Testis (tissue), 3 donors: Measurements from ENCODE around the gene BAG5. TPM values are rescaled to one million over a fixed set of nuclear protein-coding genes. Genes with fewer than 3 reads are reported as not detected.

Source experiments
- DNase-seq: peaks from one replicate; pipeline ENCODE4 v3.0.0-alpha.2; 2019
- H3K27ac ChIP-seq, 2 donors: fragments of 200-600 bp; sonication (generic); one replicate each; pipeline ENCODE4 v1.5.1; 2019
- H3K27me3 ChIP-seq: fragments of 200-600 bp; sonication (generic); one replicate; pipeline ENCODE4 v1.5.1; 2019
- H3K36me3 ChIP-seq: fragments of 200-600 bp; sonication (generic); one replicate; pipeline ENCODE4 v1.5.1; 2017; ENCODE audit warnings: low read depth; ENCODE audit errors: missing control alignments
- H3K4me1 ChIP-seq: fragments of 200-600 bp; sonication (generic); one replicate; pipeline ENCODE4 v1.5.1; 2019
- H3K4me3 ChIP-seq, 2 donors: fragments of 200-600 bp; sonication (generic); one replicate each; pipeline ENCODE4 v1.5.1; 2017 to 2019
- H3K9me3 ChIP-seq: fragments of 200-600 bp; sonication (generic); one replicate; pipeline ENCODE4 v1.5.1; 2017
- POLR2A ChIP-seq: fragments of 450-650 bp; IDR thresholded peaks from one replicate; pipeline ENCODE4 v1.6.1; 2017; ENCODE audit warnings: antibody characterized with exemption, mild to moderate bottlenecking, moderate library complexity
- WGBS, 2 donors: methylation state at CpG; one replicate each; pipeline ENCODE4 v1.1.5; 2018; 5-methylcytosine and 5-hydroxymethylcytosine counted together
- intact Hi-C: fragments of 100-400 bp; cut with DNase I; formaldehyde crosslinking; loops from one replicate; pipeline ENCODE4 v1.15.1; 2023; ENCODE audit warnings: low total_unique reads
- polyA plus RNA-seq: library from polyadenylated mRNA; stranded (reverse); fragments of 350-450 nt; fragmentation: Illumina TruSeq; extraction: RNeasy Lipid Tissue Mini Kit (QIAGEN cat#74804); gene quantifications from one replicate; pipeline ENCODE4 v1.2.3, GENCODE V29; 2014; ENCODE audit warnings: low read depth, low replicate concordance; ENCODE audit not compliant: insufficient read depth
- total RNA-seq, 2 donors: library from RNA; depleted of rRNA; stranded (reverse); fragments of >200 nt; gene quantifications; one replicate each; pipeline ENCODE4 v1.2.3, GENCODE V29; 2016
- TF ChIP-seq, protein P1 (sequence below), 3 experiments: fragments of 450-650 bp in 2 of 3; fragments of 200-600 bp in 1 of 3; sonication (generic) in 1 of 3; IDR thresholded peaks; one replicate each; pipeline ENCODE4 v1.5.1; 2016 to 2019; ENCODE audit warnings: antibody characterized with exemption in 3 of 3, mild to moderate bottlenecking in 2 of 3, moderate library complexity in 1 of 3

BAG5 gene
- total and polyA plus RNA-seq, 3 donors from 2014 or later: 63.4 to 202 (median 124) TPM

DNA sequence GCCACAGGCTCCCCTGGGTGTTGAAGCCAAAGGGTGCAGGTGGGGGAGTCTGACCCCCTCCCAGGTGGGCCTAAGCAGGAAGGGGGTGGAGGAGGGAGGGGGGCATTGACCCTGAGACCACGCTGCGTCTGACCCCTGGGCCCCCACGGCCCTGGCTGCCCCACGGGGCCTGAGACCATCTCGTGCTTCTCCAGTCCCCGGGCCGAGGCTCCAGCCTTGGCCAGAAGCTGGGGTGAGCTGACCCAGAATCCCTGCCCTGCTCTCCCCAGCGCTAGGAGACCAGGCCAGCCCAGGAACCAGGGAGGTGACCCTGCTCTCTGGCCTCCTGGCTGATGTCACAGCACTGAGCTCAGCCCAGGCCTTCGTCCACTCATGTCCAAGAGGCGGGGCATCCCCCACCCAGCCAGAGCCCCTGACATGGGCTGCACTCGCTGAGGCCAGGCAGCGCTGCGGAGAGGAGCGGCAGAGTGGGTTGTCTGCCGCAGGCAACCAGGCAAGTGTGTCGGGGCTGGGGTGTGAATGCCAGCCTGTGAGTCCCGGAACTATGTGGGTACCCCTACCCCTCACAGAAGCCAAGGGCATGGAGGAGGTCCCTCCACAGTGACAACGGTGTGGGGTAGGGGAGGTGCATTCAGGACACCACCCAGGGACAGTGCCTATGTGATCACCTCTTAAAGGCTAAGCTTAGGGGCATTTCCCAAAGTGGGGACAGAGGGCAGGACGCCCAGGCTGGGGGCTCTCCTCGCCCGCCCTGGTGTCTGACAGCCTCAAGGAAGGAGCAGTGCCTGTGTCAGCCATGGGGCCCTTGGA is 27.2 kb downstream of the BAG5 start:
- Histone ChIP-seq H3K4me3 (no peak overlapping the region), H3K27me3 (no peaks in the 10 kb centered on the region), H3K4me1 (peaks cover 63% of the 10 kb centered on the region), H3K36me3 (no peaks in the 10 kb centered on the region), H3K27ac (peak overlapping the region; percentile 44 to 77), H3K9me3 (no peaks in the 10 kb centered on the region)
- intact Hi-C loops: no loop called here
- TF ChIP-seq, protein P1, sequence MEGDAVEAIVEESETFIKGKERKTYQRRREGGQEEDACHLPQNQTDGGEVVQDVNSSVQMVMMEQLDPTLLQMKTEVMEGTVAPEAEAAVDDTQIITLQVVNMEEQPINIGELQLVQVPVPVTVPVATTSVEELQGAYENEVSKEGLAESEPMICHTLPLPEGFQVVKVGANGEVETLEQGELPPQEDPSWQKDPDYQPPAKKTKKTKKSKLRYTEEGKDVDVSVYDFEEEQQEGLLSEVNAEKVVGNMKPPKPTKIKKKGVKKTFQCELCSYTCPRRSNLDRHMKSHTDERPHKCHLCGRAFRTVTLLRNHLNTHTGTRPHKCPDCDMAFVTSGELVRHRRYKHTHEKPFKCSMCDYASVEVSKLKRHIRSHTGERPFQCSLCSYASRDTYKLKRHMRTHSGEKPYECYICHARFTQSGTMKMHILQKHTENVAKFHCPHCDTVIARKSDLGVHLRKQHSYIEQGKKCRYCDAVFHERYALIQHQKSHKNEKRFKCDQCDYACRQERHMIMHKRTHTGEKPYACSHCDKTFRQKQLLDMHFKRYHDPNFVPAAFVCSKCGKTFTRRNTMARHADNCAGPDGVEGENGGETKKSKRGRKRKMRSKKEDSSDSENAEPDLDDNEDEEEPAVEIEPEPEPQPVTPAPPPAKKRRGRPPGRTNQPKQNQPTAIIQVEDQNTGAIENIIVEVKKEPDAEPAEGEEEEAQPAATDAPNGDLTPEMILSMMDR (IDR thresholded peaks at IDR 0.05): no peak
- TF ChIP-seq POLR2A: no peak
- DNase-seq: peak; percentile 81
- WGBS, 2 donors: 53 to 63% methylated on average over 2 to 19 of the region's 21 CpGs

DNA sequence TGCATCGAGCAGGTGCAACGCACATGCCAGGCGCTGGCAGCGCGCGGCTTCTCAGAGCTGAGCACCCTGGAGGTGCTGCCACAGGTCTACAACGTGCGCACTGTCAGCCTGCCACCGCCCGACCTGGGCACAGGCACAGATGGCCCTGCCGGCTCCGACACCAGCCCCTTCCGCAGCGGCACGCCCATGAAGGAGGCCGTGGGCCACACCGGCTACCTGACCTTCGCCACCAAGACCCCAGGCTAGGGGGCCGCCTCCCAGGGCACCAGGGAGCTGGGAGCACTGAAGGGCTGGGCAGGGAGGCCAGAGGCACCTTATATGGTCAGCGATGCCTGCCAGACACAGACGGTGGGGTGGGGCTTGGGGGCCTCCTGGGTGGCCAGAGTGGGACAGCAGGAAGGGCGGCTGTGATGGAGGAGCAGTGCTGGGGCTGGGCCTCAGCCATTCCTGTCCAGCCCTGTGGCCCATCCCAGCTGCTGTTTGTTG is 27.8 kb downstream of the BAG5 start:
- peak; percentile 76 for DNase-seq
- intact Hi-C loops: no loop called here
- H3K27me3 ChIP-seq: no peaks in the 10 kb centered on the region
- 81 to 100% methylated on average over 1 to 22 of the region's 22 CpGs for WGBS, 2 donors
- H3K36me3 ChIP-seq: no peaks in the 10 kb centered on the region
- peak overlapping the region; percentile 44 to 77 for H3K27ac ChIP-seq
- H3K4me1 ChIP-seq: peaks cover 65% of the 10 kb centered on the region
- TF ChIP-seq, protein P1 (IDR thresholded peaks at IDR 0.05): no peak
- TF ChIP-seq POLR2A: no peak
- no peaks in the 10 kb centered on the region for H3K9me3 ChIP-seq
- H3K4me3 ChIP-seq: no peak overlapping the region

DNA sequence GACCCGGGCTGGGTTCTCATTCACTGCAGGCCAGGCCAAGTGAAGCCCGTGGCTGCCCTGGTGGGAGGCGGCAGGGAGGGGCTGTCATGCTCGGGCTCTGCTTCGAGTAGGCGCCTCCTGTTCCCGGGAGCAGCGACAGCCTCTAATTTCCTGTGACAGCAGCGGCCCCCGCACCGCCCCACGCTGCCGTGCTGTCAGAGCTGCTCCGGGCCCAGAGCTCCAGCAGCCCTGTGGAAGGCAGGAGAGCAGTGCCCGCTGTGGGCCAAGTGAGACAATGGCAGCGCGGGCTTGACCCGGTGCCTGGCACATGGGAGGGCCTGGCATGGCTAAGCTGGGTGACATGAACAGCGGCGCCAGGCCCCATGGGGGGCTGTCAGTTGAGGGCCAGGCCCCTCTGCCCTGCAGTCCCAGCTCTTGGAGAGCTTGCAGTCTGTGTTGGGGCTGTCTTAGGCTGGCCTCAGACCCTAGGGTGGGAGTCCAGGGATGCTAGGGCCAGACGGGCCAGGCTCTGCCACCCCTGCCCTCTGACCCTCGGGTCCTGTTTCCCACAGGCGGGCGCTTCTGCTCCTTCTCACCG is 28.4 kb downstream of the BAG5 start:
- Histone ChIP-seq H3K4me1 (peaks cover 61% of the 10 kb centered on the region), H3K9me3 (no peaks in the 10 kb centered on the region), H3K4me3 (no peak overlapping the region), H3K27ac (peak overlapping the region; percentile 44 to 77), H3K27me3 (no peaks in the 10 kb centered on the region), H3K36me3 (no peaks in the 10 kb centered on the region)
- intact Hi-C loops: no loop called here
- DNase-seq: no peak
- WGBS, 2 donors: 72 to 87% methylated on average over 10 to 24 of the region's 25 CpGs
- TF ChIP-seq POLR2A: no peak
- TF ChIP-seq, protein P1 (IDR thresholded peaks at IDR 0.05): no peak

DNA sequence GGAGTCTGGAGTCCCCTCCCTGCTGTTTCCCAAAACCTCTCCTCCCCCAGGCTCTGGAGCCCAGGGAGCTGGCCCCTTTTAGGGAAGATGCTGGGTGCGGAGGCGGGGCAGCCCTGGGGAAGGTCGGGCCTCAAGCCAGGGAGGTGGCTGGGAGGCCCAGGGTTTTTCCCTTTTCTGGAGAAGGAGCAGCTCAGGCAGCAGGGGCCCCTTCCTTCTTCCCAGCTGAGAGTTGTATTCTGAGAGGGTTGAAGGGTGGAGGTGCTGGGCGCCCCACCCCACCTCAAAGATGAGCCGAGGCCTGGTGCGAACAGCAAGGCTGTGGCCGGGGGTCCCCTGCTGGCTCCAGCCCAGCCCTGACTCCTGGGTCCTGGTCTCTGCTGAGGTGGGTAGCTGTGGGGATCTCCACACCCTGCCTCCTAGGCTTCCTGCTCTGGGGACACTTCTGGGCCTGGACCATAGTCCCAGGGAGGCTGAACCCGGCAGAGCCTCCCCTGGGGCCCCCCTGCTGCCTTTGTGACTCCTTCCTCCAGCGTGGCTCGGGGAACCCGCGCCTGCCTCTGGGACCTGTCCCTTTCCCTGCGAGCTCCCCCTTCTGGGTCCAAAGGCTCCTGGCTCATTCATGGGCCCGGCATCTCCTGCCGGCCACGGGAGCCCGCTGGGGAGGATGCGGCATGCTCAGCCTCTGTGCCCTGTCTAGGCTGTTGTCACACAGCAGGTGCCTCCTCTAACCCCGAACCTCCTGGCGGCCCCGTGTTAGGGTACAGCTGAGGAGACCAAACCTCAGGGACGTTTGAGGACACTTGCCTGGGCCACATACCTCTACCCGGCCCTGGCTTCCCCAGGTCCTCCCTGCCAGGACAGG is 29.1 kb downstream of the BAG5 start:
- H3K27ac ChIP-seq: peak overlapping the region; percentile 44 to 77
- H3K4me3 ChIP-seq: no peak overlapping the region
- no peaks in the 10 kb centered on the region for H3K36me3 ChIP-seq
- H3K27me3 ChIP-seq: no peaks in the 10 kb centered on the region
- intact Hi-C loops: no loop called here
- TF ChIP-seq POLR2A: no peak
- TF ChIP-seq, protein P1 (IDR thresholded peaks at IDR 0.05): no peak
- H3K4me1 ChIP-seq: peaks cover 55% of the 10 kb centered on the region
- H3K9me3 ChIP-seq: no peaks in the 10 kb centered on the region
- peak; percentile 61 for DNase-seq
- WGBS, 2 donors: 64 to 67% methylated on average over 7 to 23 of the region's 23 CpGs
